ENCODE data around the gene CBFA2T3.

CBFA2T3 gene

DNA sequence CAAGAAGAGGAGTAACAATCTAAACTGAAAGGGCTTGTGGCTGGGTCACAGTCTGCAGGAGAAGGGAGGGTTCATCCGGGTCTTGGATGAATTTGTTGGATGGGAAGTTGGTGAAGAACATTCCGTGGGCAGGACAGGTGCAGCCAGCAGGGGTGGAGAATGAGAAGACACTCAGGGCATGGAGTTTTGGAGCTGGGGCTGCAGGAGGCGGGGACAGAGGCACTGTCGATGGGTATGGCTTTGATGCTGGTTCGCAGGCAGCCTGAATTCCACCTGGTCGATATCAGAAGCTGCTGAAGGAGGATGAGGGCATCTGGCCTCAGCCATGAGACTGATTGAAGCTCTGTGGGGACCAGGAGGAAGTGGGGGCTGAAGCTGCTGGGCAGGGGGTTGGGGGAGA lies 36.1 kb upstream of the CBFA2T3 start:
- Histone ChIP-seq H3K9ac (ENCODE audit: low read depth, low read length) (no peak overlapping the region), H3K4me2 (ENCODE audit: insufficient read depth, low read length) (no peak overlapping the region), H3K36me3 (ENCODE audit: insufficient read depth, low read length) (no peaks in the 10 kb centered on the region), H3K27me3 (ENCODE audit: insufficient read depth, low read length, poor library complexity) (no peaks in the 10 kb centered on the region), H3K4me1 (ENCODE audit: insufficient read depth, low read length) (no peaks in the 10 kb centered on the region), H3K27ac (ENCODE audit: low read length) (no peak overlapping the region), H3K9me3 (ENCODE audit: insufficient read depth, low read length, severe bottlenecking) (no peaks in the 10 kb centered on the region), H2AFZ (ENCODE audit: low read depth, low read length) (no peak overlapping the region), H4K20me1 (ENCODE audit: insufficient read depth, low read length) (peaks cover 8% of the 10 kb centered on the region), H3K4me3 (ENCODE audit: low read depth in 1 of 2, low read length in 2 of 2) (no peak overlapping the region), H3K79me2 (ENCODE audit: insufficient read depth, low read length) (no peaks in the 10 kb centered on the region)
- DNase-seq (no peak), ATAC-seq (ENCODE audit: insufficient read depth, low read depth) (no peak)
- no peak for TF ChIP-seq EZH2 (IDR thresholded peaks at IDR 0.05; ENCODE audit: borderline replicate concordance, low read depth, low read length, severe bottlenecking)
- TF ChIP-seq CTCF (IDR thresholded peaks at IDR 0.05; ENCODE audit: borderline replicate concordance, extremely low read depth, low read length, poor library complexity, severe bottlenecking), result no peak

DNA sequence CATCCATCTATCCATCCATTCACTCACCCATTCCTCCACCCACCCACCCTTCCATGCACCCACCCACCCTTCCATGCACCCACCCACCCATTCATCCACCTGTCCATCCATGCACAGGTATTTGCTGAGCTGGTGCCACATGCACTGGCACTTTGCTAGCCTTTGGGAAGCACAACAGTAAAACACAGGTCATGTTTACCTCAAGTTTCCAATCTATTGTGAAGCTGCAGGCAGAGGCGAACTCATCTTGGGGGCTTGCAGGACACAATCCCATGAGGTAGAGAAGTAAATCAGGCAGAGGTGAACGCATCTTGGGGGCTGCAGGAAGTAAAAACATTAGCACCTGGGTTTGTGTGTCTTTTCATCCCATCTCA lies 35.6 kb upstream of the CBFA2T3 start:
- TF ChIP-seq CTCF (IDR thresholded peaks at IDR 0.05; ENCODE audit: borderline replicate concordance, extremely low read depth, low read length, poor library complexity, severe bottlenecking), result no peak
- TF ChIP-seq EZH2 (IDR thresholded peaks at IDR 0.05; ENCODE audit: borderline replicate concordance, low read depth, low read length, severe bottlenecking), result no peak
- Histone ChIP-seq H3K9me3 (ENCODE audit: insufficient read depth, low read length, severe bottlenecking) (no peaks in the 10 kb centered on the region), H3K79me2 (ENCODE audit: insufficient read depth, low read length) (no peaks in the 10 kb centered on the region), H3K27ac (ENCODE audit: low read length) (no peak overlapping the region), H3K4me2 (ENCODE audit: insufficient read depth, low read length) (no peak overlapping the region), H3K36me3 (ENCODE audit: insufficient read depth, low read length) (no peaks in the 10 kb centered on the region), H3K27me3 (ENCODE audit: insufficient read depth, low read length, poor library complexity) (no peaks in the 10 kb centered on the region), H3K9ac (ENCODE audit: low read depth, low read length) (no peak overlapping the region), H4K20me1 (ENCODE audit: insufficient read depth, low read length) (peaks cover 8% of the 10 kb centered on the region), H3K4me1 (ENCODE audit: insufficient read depth, low read length) (no peaks in the 10 kb centered on the region), H3K4me3 (ENCODE audit: low read depth in 1 of 2, low read length in 2 of 2) (no peak overlapping the region), H2AFZ (ENCODE audit: low read depth, low read length) (no peak overlapping the region)
- DNase-seq, result no peak
- ATAC-seq (ENCODE audit: insufficient read depth, low read depth), result no peak

GRCh38 chr16:89011909-89012621 lies 35.1 kb upstream of the CBFA2T3 start:
- Histone ChIP-seq H3K4me3 (ENCODE audit: low read depth in 1 of 2, low read length in 2 of 2) (no peak overlapping the region), H3K79me2 (ENCODE audit: insufficient read depth, low read length) (no peaks in the 10 kb centered on the region), H3K9me3 (ENCODE audit: insufficient read depth, low read length, severe bottlenecking) (no peaks in the 10 kb centered on the region), H3K4me1 (ENCODE audit: insufficient read depth, low read length) (no peaks in the 10 kb centered on the region), H3K27ac (ENCODE audit: low read length) (no peak overlapping the region), H3K4me2 (ENCODE audit: insufficient read depth, low read length) (no peak overlapping the region), H3K27me3 (ENCODE audit: insufficient read depth, low read length, poor library complexity) (no peaks in the 10 kb centered on the region), H3K9ac (ENCODE audit: low read depth, low read length) (no peak overlapping the region), H2AFZ (ENCODE audit: low read depth, low read length) (no peak overlapping the region), H3K36me3 (ENCODE audit: insufficient read depth, low read length) (no peaks in the 10 kb centered on the region), H4K20me1 (ENCODE audit: insufficient read depth, low read length) (peaks cover 8% of the 10 kb centered on the region)
- TF ChIP-seq CTCF (IDR thresholded peaks at IDR 0.05; ENCODE audit: borderline replicate concordance, extremely low read depth, low read length, poor library complexity, severe bottlenecking), result no peak
- no peak for TF ChIP-seq EZH2 (IDR thresholded peaks at IDR 0.05; ENCODE audit: borderline replicate concordance, low read depth, low read length, severe bottlenecking)
- no peak for ATAC-seq (ENCODE audit: insufficient read depth, low read depth)
- no peak for DNase-seq

Measured in DND-41 (cell line).